Neural cell (in vitro differentiated cells): ENCODE results near the gene SDF4. TPM values are rescaled to one million over a fixed set of nuclear protein-coding genes. Genes with fewer than 3 reads are reported as not detected.

Source experiments
- H2AFZ ChIP-seq: fragments of 200-600, 300-800 bp; sonication (generic), shearing (Covaris generic); 2 replicates; pipeline ENCODE4 v1.6.0; 2014; ENCODE audit warnings: low read depth, mild to moderate bottlenecking, antibody characterized with exemption, low read length, moderate library complexity
- H3F3A ChIP-seq: fragments of 200-600 bp; shearing (Covaris generic); 2 replicates; pipeline ENCODE4 v1.6.1; 2016; ENCODE audit warnings: mild to moderate bottlenecking, moderate library complexity, mixed read lengths, antibody characterized with exemption, low read length; ENCODE audit not compliant: insufficient read depth, poor library complexity, severe bottlenecking
- H3K27ac ChIP-seq: fragments of 200-600, 300-800 bp; sonication (generic), shearing (Covaris generic); 2 replicates; pipeline ENCODE4 v1.5.1; 2014; ENCODE audit warnings: mild to moderate bottlenecking, low read length, moderate library complexity
- H3K27me3 ChIP-seq: fragments of 300-800, 200-600 bp; sonication (generic), shearing (Covaris generic); 2 replicates; pipeline ENCODE4 v1.6.0; 2014; ENCODE audit warnings: mild to moderate bottlenecking, low read depth, low read length, moderate library complexity; ENCODE audit not compliant: insufficient read depth
- H3K36me3 ChIP-seq: fragments of 300-800, 200-600 bp; sonication (generic), shearing (Covaris generic); 2 replicates; pipeline ENCODE4 v1.5.1; 2014; ENCODE audit warnings: mild to moderate bottlenecking, antibody characterized with exemption, low read length, moderate library complexity; ENCODE audit not compliant: insufficient read depth
- H3K4me2 ChIP-seq: fragments of 300-800, 200-600 bp; sonication (generic), shearing (Covaris generic); 2 replicates; pipeline ENCODE4 v1.6.0; 2014; ENCODE audit warnings: mild to moderate bottlenecking, low read length
- H3K4me3 ChIP-seq: fragments of 300-800, 200-600 bp; sonication (generic), shearing (Covaris generic); 2 replicates; pipeline ENCODE4 v1.5.1; 2014; ENCODE audit warnings: mild to moderate bottlenecking, low read length, moderate library complexity
- H3K79me2 ChIP-seq: fragments of 200-600 bp; shearing (Covaris generic); replicated peaks from 2 replicates; pipeline ENCODE4 v1.6.0; 2014; ENCODE audit warnings: mild to moderate bottlenecking, low read length, moderate library complexity; ENCODE audit not compliant: insufficient read depth
- H3K9ac ChIP-seq: fragments of 300-800, 200-600 bp; sonication (generic), shearing (Covaris generic); 2 replicates; pipeline ENCODE4 v1.6.1; 2016; ENCODE audit warnings: mild to moderate bottlenecking, low read length, mixed read lengths
- H3K9me2 ChIP-seq: fragments of 200-600 bp; shearing (Covaris generic); 2 replicates; pipeline ENCODE4 v1.6.1; 2016; ENCODE audit warnings: mild to moderate bottlenecking, low read length, mixed read lengths; ENCODE audit not compliant: insufficient read depth
- H3K9me3 ChIP-seq: fragments of 200-600, 300-800 bp; sonication (generic), shearing (Covaris generic); 2 replicates; pipeline ENCODE4 v1.6.1; 2016; ENCODE audit warnings: mild to moderate bottlenecking, mixed run types, low read length, moderate library complexity, mixed read lengths
- H4K20me1 ChIP-seq: fragments of 200-600 bp; shearing (Covaris generic); 2 replicates; pipeline ENCODE4 v1.6.1; 2016; ENCODE audit warnings: mild to moderate bottlenecking, mixed run types; ENCODE audit not compliant: insufficient read depth
- EP300 ChIP-seq: fragments of 450-650 bp; conservative IDR thresholded peaks from 2 replicates; pipeline ENCODE4 v1.6.1; 2014; ENCODE audit warnings: antibody characterized with exemption, mild to moderate bottlenecking, moderate library complexity; ENCODE audit not compliant: poor library complexity, severe bottlenecking
- EZH2 ChIP-seq: fragments of 200-600, 300-800 bp; shearing (Covaris generic), sonication (generic); IDR thresholded peaks from 2 replicates; pipeline ENCODE4 v1.6.1; 2014; ENCODE audit warnings: antibody characterized with exemption, low read length, borderline replicate concordance, mild to moderate bottlenecking; ENCODE audit not compliant: insufficient read depth, poor library complexity, severe bottlenecking
- MXI1 ChIP-seq: fragments of 450-650 bp; conservative IDR thresholded peaks from 2 replicates; pipeline ENCODE4 v1.6.1; 2014; ENCODE audit warnings: antibody characterized with exemption, mild to moderate bottlenecking; ENCODE audit not compliant: poor library complexity, severe bottlenecking
- POLR2AphosphoS5 ChIP-seq: IDR thresholded peaks from 2 replicates; pipeline ENCODE4 v1.6.1; 2012
- RAD21 ChIP-seq: fragments of 450-650 bp; conservative IDR thresholded peaks from 2 replicates; pipeline ENCODE4 v1.6.1; 2014; ENCODE audit warnings: antibody characterized with exemption, mild to moderate bottlenecking, moderate library complexity
- SMC3 ChIP-seq: fragments of 450-650 bp; conservative IDR thresholded peaks from 2 replicates; pipeline ENCODE4 v1.6.1; 2014; ENCODE audit warnings: antibody characterized with exemption, mild to moderate bottlenecking, moderate library complexity; ENCODE audit not compliant: poor library complexity
- TAF1 ChIP-seq: IDR thresholded peaks from 2 replicates; pipeline ENCODE4 v1.6.1; 2012; ENCODE audit warnings: low read depth
- polyA plus RNA-seq: library from polyadenylated mRNA; depleted of rRNA; stranded (reverse); fragments of >200 nt; gene quantifications from 2 replicates; pipeline ENCODE4 v1.2.3, GENCODE V29; 2014
- TF ChIP-seq, protein P1 (sequence below): IDR thresholded peaks from 2 replicates; pipeline ENCODE4 v1.6.1; 2012; ENCODE audit warnings: borderline replicate concordance
- TF ChIP-seq, protein P2 (sequence below): fragments of 450-650 bp; IDR thresholded peaks from 2 replicates; pipeline ENCODE4 v1.5.1; 2014; ENCODE audit warnings: antibody characterized with exemption, mild to moderate bottlenecking, moderate library complexity; ENCODE audit not compliant: poor library complexity, severe bottlenecking

SDF4 gene
- polyA plus RNA-seq, 1 donor from 2014 or later: 91.2 TPM

DNA sequence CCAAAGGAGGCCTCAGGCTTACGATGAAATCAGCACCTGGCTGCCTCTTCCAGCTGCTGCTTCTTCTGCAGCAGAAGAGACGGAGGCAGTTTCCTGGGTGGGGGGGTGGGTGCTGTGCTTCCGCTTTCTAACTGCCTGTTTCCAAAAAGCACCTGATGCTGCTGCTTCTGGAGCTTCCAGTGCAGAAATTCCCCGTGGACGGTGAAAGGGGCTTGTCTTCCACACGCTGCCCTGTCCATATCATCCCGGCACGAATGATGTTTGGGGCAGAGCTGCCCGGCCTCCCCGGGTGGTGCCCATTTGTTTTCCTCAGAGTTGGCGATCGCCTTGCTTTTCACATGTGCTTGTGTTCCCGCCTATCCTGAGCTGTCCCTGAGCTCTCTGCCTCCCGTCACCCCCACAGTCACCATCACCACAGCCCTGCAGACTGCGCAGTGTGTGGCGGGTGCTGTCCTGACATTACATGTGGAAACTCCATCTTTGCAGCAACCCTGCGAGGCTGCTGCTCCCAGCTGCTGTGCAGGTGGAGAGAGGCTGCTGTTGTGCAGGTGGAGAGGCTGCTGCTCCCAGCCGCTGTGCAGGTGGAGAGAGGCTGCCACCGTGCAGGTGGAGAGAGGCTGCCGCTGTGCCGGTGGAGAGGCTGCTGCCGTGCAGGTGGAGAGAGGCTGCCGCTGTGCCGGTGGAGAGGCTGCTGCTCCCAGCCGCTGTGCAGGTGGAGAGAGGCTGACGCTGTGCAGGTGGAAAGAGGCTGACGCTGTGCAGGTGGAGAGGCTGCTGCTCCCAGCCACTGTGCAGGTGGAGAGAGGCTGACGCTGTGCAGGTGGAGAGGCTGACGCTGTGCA lies 56.4 kb downstream of the SDF4 start:
- H3K9me2 ChIP-seq: no peaks in the 10 kb centered on the region
- H3K27me3 ChIP-seq: no peaks in the 10 kb centered on the region
- no peak overlapping the region for H3K4me2 ChIP-seq
- H3K9me3 ChIP-seq: no peaks in the 10 kb centered on the region
- no peaks in the 10 kb centered on the region for H4K20me1 ChIP-seq
- H3K79me2 ChIP-seq: no peaks in the 10 kb centered on the region
- H3K9ac ChIP-seq: no peak overlapping the region
- TF ChIP-seq, protein P1, sequence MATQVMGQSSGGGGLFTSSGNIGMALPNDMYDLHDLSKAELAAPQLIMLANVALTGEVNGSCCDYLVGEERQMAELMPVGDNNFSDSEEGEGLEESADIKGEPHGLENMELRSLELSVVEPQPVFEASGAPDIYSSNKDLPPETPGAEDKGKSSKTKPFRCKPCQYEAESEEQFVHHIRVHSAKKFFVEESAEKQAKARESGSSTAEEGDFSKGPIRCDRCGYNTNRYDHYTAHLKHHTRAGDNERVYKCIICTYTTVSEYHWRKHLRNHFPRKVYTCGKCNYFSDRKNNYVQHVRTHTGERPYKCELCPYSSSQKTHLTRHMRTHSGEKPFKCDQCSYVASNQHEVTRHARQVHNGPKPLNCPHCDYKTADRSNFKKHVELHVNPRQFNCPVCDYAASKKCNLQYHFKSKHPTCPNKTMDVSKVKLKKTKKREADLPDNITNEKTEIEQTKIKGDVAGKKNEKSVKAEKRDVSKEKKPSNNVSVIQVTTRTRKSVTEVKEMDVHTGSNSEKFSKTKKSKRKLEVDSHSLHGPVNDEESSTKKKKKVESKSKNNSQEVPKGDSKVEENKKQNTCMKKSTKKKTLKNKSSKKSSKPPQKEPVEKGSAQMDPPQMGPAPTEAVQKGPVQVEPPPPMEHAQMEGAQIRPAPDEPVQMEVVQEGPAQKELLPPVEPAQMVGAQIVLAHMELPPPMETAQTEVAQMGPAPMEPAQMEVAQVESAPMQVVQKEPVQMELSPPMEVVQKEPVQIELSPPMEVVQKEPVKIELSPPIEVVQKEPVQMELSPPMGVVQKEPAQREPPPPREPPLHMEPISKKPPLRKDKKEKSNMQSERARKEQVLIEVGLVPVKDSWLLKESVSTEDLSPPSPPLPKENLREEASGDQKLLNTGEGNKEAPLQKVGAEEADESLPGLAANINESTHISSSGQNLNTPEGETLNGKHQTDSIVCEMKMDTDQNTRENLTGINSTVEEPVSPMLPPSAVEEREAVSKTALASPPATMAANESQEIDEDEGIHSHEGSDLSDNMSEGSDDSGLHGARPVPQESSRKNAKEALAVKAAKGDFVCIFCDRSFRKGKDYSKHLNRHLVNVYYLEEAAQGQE: no peak
- TF ChIP-seq TAF1 (no peak), POLR2AphosphoS5 (no peak), EZH2 (no peak), MXI1 (no peak), SMC3 (no peak), RAD21 (no peak), EP300 (no peak)
- TF ChIP-seq, protein P2, sequence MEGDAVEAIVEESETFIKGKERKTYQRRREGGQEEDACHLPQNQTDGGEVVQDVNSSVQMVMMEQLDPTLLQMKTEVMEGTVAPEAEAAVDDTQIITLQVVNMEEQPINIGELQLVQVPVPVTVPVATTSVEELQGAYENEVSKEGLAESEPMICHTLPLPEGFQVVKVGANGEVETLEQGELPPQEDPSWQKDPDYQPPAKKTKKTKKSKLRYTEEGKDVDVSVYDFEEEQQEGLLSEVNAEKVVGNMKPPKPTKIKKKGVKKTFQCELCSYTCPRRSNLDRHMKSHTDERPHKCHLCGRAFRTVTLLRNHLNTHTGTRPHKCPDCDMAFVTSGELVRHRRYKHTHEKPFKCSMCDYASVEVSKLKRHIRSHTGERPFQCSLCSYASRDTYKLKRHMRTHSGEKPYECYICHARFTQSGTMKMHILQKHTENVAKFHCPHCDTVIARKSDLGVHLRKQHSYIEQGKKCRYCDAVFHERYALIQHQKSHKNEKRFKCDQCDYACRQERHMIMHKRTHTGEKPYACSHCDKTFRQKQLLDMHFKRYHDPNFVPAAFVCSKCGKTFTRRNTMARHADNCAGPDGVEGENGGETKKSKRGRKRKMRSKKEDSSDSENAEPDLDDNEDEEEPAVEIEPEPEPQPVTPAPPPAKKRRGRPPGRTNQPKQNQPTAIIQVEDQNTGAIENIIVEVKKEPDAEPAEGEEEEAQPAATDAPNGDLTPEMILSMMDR: no peak
- H3K4me3 ChIP-seq: no peak overlapping the region
- no peak overlapping the region for H2AFZ ChIP-seq
- H3F3A ChIP-seq: no peaks in the 10 kb centered on the region
- no peak overlapping the region for H3K27ac ChIP-seq
- no peaks in the 10 kb centered on the region for H3K36me3 ChIP-seq

DNA sequence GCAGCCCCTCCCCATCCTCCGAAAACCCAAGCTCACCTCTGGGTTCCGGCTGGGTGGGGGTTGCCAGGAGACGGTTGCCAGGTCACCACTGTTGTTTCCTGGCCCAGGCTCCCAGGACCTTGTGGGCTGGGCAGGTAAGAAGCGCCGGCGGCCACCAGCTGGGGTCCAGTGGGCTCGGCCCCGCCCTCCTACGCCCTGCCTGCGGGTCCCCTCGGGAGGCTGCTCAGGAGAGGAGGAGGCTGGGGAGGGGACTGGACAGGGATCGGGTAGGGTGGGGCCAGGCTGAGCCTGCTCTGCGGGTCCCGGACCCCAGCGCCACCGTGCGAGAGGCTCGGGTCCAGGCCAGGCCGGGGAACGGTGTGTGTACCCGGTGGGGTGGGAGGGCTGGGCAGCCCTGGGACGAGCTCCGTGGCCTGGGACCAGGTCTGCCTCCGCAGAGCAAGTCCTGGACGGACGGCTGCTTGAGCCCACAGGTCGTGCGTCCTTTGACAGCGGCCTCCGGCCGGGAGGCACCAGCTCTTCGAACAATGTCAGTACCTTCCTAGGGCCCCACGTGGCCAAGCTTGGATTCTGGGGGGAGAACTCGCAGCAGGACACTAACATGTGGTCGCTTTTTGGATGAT lies 57.9 kb downstream of the SDF4 start, which contains the start of gene TTLL10:
TSS of gene TTLL10 (plus strand) at position 88 of the 623 bp plus-strand sequence. CDS start 5,336 bp downstream, outside the sequence.
- no peaks in the 10 kb centered on the region for H3F3A ChIP-seq
- H3K9me3 ChIP-seq: no peaks in the 10 kb centered on the region
- TF ChIP-seq MXI1 (no peak), EP300 (no peak), RAD21 (no peak), POLR2AphosphoS5 (no peak), SMC3 (no peak), EZH2 (no peak)
- TF ChIP-seq, protein P2: no peak
- no peaks in the 10 kb centered on the region for H3K79me2 ChIP-seq
- no peak within 1 kb of the TSS for H2AFZ ChIP-seq
- H3K9ac ChIP-seq: no peak within 1 kb of the TSS
- H3K27ac ChIP-seq: no peak within 1 kb of the TSS
- H4K20me1 ChIP-seq: no peaks in the 10 kb centered on the region
- H3K36me3 ChIP-seq: no peaks in the 10 kb centered on the region
- H3K27me3 ChIP-seq: no peaks in the 10 kb centered on the region
- H3K4me3 ChIP-seq: no peak within 1 kb of the TSS
- no peak within 1 kb of the TSS for H3K4me2 ChIP-seq
- no peaks in the 10 kb centered on the region for H3K9me2 ChIP-seq
